Heart right ventricle (tissue), 16 donors: Measurements from ENCODE around the gene RNF41. TPM values are rescaled to one million over a fixed set of nuclear protein-coding genes. Genes with fewer than 3 reads are reported as not detected.
A peak's percentile ranks its signal among the peaks of the same experiment; 100 is the strongest.

Experiments
- ATAC-seq, 8 donors: fragments of 200-7000 bp; cut with Tn5 transposase; one replicate each; pipeline ENCODE4 v1.9.1; 2020; ENCODE audit warnings: mild to moderate bottlenecking in 8 of 8, moderate library complexity in 8 of 8, moderate number of reproducible peaks in 1 of 8
- DNase-seq, 2 donors: peaks; one replicate each; pipeline ENCODE4 v3.0.0-alpha.2; 2020
- H3K27ac ChIP-seq, 10 donors: fragments of 200-600 bp; sonication (generic) in 2 of 10; one replicate each; pipeline versions ENCODE4 v1.5.0 to v1.8.0; 2020 to 2022; ENCODE audit warnings: mild to moderate bottlenecking in 3 of 10
- H3K27me3 ChIP-seq, 7 donors: fragments of 200-600 bp; one replicate each; pipeline ENCODE4 v1.8.0; 2021 to 2022; ENCODE audit warnings: mild to moderate bottlenecking in 2 of 7
- H3K36me3 ChIP-seq, 9 donors: fragments of 200-600 bp; sonication (generic) in 1 of 9; one replicate each; pipeline versions ENCODE4 v1.5.0 to v1.8.0; 2020 to 2022; ENCODE audit warnings: mild to moderate bottlenecking in 2 of 9
- H3K4me1 ChIP-seq, 9 donors: fragments of 200-600 bp; sonication (generic) in 1 of 9; one replicate each; pipeline versions ENCODE4 v1.5.0 to v1.8.0; 2020 to 2022; ENCODE audit warnings: mild to moderate bottlenecking in 4 of 9
- H3K4me3 ChIP-seq, 10 donors: fragments of 200-600 bp; sonication (generic) in 2 of 10; one replicate each; pipeline versions ENCODE4 v1.5.0 to v1.8.0; 2020 to 2022; ENCODE audit warnings: mild to moderate bottlenecking in 7 of 10, moderate library complexity in 2 of 10
- H3K9me3 ChIP-seq, 11 donors: fragments of 200-600 bp in 10 of 11; sonication (generic) in 2 of 11; one replicate each; pipeline versions ENCODE4 v1.5.0 to v1.8.0; 2013 to 2022; ENCODE audit warnings: mild to moderate bottlenecking in 2 of 11, control low read depth in 1 of 11, moderate library complexity in 1 of 11
- CTCF ChIP-seq, 9 donors: fragments of 200-600 bp; sonication (generic) in 2 of 9; IDR thresholded peaks; one replicate each; pipeline versions ENCODE4 v1.5.0 to v1.8.0; 2021 to 2022; ENCODE audit warnings: antibody characterized with exemption in 9 of 9, mild to moderate bottlenecking in 5 of 9, moderate library complexity in 1 of 9
- WGBS, 2 donors: extraction: QIAGEN DNeasy Blood & Tissue Kit; methylation state at CpG; one replicate each; pipeline ENCODE4 v1.1.7; 2013; ENCODE audit warnings: inconsistent platforms in 1 of 2; 5-methylcytosine and 5-hydroxymethylcytosine counted together
- intact Hi-C, 10 donors: fragments of 100-400 bp; cut with DNase I; formaldehyde crosslinking; loops; one replicate each; pipeline versions ENCODE4 v1.11.1 to v1.14.2; 2022
- polyA plus RNA-seq, 2 donors: library from polyadenylated mRNA; stranded (reverse); fragments of 200-250 nt; gene quantifications; one replicate each; pipeline ENCODE4 v1.2.3, GENCODE V29; 2013
- total RNA-seq, 10 donors: library from RNA; stranded (reverse); fragmentation: NEBNext Ultra II Directional in 3 of 10; extraction: Animal tissue kit (Norgen Biotek cat#: 25700) in 3 of 10; gene quantifications; one replicate each; pipeline versions ENCODE4 v1.2.1 to v1.2.4, GENCODE V29; 2021 to 2023
- donor health status: Arrhythmogenic right ventricular cardiomyopathy.
- donor health status: ischemic (EF 13 %, LVEDD 7.1; RV severe dilation, severe dysfunction).
- donor health status: healthy with polysubstance abuse.
- donor health status: DM: no; HTN: yes; CAD: no.
- donor health status: DM: no; HTN: no; CAD: no.
- donor health status: ischemic (EF 25% LVEDD 6.9; RV normal size, moderate dysfunction).
- donor health status: ischemic (EF 25% LVEDD 5.7; RV mildly dilated, moderate dysfunction).
- donor health status: healthy.
- donor health status: DM: yes; HTN: yes; CAD: no.
- donor health status: Ischemic cardiomyopathy.
- donor health status: ischemic (EF 35%, LVEDD 5.7; RV mildly dilated, moderate dysfunction).
- donor health status: nonischemic (EF 11% LVEDD 7.7; RV severe dilation, severe dysfunction).
- donor health status: DM: yes; HTN: yes; CAD: no.
- donor health status: PGD.
- donor health status: ischemic (EF 29% LVEDD 5.4; RV normal size, mild dysfunction).
- donor health status: nonischemic (EF 23%, LVEDD 6.1; RV moderate dilation, normal function).

Gene RNF41
- total and polyA plus RNA-seq, 12 donors, result 7.0 to 66.3 (median 46.2) TPM

- DNase-seq (no peak), ATAC-seq (no peak)
- Histone ChIP-seq H3K9me3 (no peaks in the 10 kb centered on the region), H3K27ac (peak overlapping the region in 9 of 10 donors; percentile 93 to 99 (median 97)), H3K4me1 (peaks cover 20 to 64% (median 40%) of the 10 kb centered on the region in 9 donors), H3K4me3 (peak overlapping the region; percentile 73 to 98 (median 91)), H3K36me3 (peaks cover 8 to 70% (median 63%) of the 10 kb centered on the region in 9 donors), H3K27me3 (no peaks in the 10 kb centered on the region)
- intact Hi-C loops, result loop anchor here in 2 of 10 donors (2.0 kb wide), 2 partner anchors 28 to 42 kb away; partner anchors contain the start of genes SMARCC2 (in 2 of the 2) and ZC3H10 (in 1 of the 2)
- no peak for TF ChIP-seq CTCF (IDR thresholded peaks at IDR 0.05)
- 38 to 48% methylated on average over 11 of the region's 11 CpGs for WGBS, 2 donors
Observed at GRCh38 chr12:56160894-56161689, 60.6 kb downstream of the RNF41 start.

- Histone ChIP-seq H3K4me3 (peak overlapping the region; percentile 73 to 98 (median 91)), H3K36me3 (peaks cover 8 to 65% (median 55%) of the 10 kb centered on the region in 9 donors), H3K27ac (peak overlapping the region; percentile 93 to 99 (median 98)), H3K9me3 (no peaks in the 10 kb centered on the region), H3K4me1 (peaks cover 20 to 56% (median 40%) of the 10 kb centered on the region in 9 donors), H3K27me3 (no peaks in the 10 kb centered on the region)
- intact Hi-C loops, result loop anchor here in 2 of 10 donors (2.0 kb wide), 2 partner anchors 29 to 41 kb away; partner anchors contain the start of genes SMARCC2 (in 2 of the 2) and ZC3H10 (in 1 of the 2)
- no peak for DNase-seq
- ATAC-seq, result no peak
- TF ChIP-seq CTCF (IDR thresholded peaks at IDR 0.05), result no peak
- 16 to 20% methylated on average over 7 of the region's 7 CpGs for WGBS, 2 donors
Observed at GRCh38 chr12:56160193-56160763, 61.4 kb downstream of the RNF41 start.

- Histone ChIP-seq H3K9me3 (no peaks in the 10 kb centered on the region), H3K4me3 (peak overlapping the region; percentile 73 to 98 (median 91)), H3K27ac (peak overlapping the region; percentile 93 to 99 (median 98)), H3K27me3 (no peaks in the 10 kb centered on the region), H3K4me1 (peaks cover 20 to 50% (median 40%) of the 10 kb centered on the region in 9 donors), H3K36me3 (peaks cover 4 to 62% (median 50%) of the 10 kb centered on the region in 9 donors)
- DNase-seq, result no peak
- no peak for TF ChIP-seq CTCF (IDR thresholded peaks at IDR 0.05)
- no peak for ATAC-seq
- WGBS, 2 donors, result 2 to 7% methylated on average over 8 of the region's 8 CpGs
- intact Hi-C loops, result loop anchor here in 7 of 10 donors (1.0 to 5.0 kb wide), 5 partner anchors 29 to 41 kb away; partner anchors contain the start of genes ZC3H10 (in 3 of the 7) and SMARCC2 (in 2 of the 7)
Observed at GRCh38 chr12:56159482-56160192, 62.1 kb downstream of the RNF41 start.
